GM18951 (cell line): Measurements from ENCODE around the gene SYT7.
"Not testable (repeated sequence)": the region's sequence is repeated elsewhere in the genome, so short reads cannot be mapped to it uniquely, and the experiment has no call there.

Experiments
- POLR2A ChIP-seq: IDR thresholded peaks from 4 replicates; pipeline ENCODE4 v1.6.1; 2011; ENCODE audit warnings: mild to moderate bottlenecking; ENCODE audit not compliant: insufficient read length, insufficient read depth; ENCODE audit errors: extremely low read depth
- in situ Hi-C: fragments of 300-500 bp; cut with MboI; formaldehyde crosslinking; loops from one replicate; pipeline ENCODE4 v1.12.0; 2022; ENCODE audit warnings: low sequenced_read_pairs, mixed read lengths, inconsistent platforms; ENCODE audit not compliant: unreplicated experiment

Gene SYT7

DNA sequence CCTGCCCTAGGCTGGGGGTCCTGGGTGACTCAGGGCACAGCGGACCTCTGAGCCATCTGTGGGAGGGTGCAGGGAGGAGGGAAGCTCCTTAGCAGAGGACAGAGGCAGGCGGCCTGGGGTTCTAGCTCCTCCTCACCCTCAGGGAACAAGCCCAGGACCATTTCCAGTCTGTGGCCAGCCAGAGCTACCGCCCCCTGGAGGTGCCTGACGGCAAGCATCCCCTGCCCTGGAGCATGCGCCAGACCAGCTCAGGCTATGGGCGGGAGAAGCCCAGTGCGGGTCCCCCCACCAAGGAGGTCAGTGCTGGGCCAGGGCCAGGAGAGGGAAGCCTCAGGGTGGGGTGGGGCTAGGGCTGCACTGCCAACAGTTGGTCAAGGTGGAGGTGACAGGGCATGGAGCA, 98.4 kb downstream of the SYT7 start:
- in situ Hi-C loops = no loop called here
- TF ChIP-seq POLR2A = no peak

DNA sequence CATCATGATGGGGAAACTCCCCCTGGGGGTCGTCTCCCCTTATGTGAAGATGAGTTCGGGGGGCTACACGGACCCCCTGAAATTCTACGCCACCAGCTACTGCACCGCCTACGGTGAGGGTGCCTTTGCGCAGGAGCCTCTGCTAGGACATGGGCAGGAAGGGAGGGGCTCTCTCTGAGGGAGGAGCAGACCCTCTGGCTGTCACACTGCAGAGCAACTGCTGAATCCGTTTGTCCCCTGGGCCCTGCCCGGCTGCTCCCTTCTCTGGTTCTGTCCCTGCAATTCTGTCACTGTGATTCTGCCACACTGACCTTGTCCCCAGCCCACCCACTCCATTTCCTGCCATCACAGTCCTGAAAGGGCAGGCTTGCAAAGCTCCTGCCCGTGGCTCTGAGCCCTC, 99.1 kb downstream of the SYT7 start:
- in situ Hi-C loops = no loop called here

DNA sequence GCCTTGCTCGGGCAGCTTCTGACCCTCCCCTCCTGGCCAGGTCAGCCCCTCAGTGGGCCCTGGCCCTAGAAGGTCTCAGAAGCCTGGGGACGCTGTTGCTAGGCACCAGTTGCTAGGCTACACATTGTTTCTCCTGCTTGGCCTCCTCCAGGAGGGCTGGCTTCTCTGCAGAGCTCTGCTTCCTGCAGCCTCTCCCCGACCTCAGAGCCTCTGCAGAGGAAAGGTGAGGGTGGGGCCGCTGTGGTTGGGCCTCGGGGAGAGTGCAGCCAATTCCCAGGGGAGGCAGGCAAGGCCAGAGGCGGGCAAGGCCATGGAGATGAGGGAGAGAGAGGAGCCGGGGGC, 99.9 kb downstream of the SYT7 start:
- no peak for TF ChIP-seq POLR2A
- in situ Hi-C loops = no loop called here

More for the DNA sequence above, 99.1 kb downstream of the SYT7 start:
- no peak for TF ChIP-seq POLR2A

DNA sequence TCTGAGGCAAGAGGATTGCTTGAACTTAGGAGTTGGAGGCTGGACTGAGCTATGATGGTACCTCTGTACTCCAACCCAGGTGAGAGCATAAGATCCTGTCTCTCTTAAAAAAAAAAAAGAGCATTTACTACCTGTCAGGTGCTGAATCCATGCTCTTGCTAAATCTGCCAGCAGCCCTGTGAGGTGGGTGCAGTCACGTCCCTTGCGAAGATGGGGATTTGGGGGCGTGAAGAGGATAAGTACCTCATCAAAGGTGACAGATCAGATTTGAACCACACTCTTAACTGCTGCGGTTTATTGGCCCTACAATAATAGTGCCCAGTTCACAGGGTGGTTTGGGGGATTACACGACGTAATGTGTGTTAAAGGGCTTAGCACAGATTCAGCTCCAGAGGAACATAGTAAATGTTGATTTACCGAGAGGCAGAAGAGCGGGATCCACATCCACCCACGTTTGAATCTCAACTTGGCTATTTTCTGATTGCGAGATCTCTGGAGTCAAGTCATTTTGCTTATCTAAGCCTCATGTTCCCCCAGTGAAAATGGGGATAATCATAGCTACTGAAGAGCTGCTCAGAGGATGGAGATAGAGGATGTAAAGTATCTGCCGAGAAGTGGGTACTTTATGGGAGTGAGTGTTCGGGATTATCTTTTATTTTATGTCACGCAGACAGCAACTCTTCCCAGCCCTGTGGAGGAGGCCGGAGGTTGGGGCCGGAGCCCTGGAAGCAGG, 100.4 kb downstream of the SYT7 start:
- in situ Hi-C loops = no loop called here
- TF ChIP-seq POLR2A = no peak

DNA sequence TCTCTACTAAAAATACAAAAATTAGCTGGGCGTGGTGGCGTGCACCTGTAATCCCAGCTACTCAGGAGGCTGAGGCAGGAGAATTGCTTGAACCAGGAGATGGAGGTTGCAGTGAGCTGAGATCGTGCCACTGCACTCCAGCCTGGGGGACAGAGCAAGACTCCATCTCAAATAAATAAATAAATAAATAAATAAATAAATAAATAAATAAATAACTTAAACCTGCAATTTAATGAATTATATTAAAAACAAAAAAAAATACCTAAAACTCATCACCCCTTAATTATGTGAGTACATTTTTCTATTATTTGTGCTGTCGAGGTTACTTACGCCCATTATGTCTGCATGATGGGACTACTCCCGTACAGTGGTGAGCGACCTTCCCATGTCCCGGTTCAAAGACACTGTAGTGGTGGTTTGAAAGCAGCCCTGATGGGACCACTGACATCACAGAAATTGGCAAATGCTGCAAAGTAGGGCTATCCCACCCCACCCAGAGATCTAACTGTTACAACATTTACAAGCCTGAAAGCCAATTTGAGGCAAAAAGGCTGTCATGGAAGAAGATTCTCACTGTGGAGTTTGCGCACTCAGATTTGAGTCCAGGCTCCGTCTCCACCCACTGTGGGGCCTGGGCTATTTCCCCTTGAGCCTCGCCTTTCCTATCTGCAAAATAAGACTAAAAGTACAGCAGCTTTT, 101.4 kb downstream of the SYT7 start:
- in situ Hi-C loops = not testable (repeated sequence)

DNA sequence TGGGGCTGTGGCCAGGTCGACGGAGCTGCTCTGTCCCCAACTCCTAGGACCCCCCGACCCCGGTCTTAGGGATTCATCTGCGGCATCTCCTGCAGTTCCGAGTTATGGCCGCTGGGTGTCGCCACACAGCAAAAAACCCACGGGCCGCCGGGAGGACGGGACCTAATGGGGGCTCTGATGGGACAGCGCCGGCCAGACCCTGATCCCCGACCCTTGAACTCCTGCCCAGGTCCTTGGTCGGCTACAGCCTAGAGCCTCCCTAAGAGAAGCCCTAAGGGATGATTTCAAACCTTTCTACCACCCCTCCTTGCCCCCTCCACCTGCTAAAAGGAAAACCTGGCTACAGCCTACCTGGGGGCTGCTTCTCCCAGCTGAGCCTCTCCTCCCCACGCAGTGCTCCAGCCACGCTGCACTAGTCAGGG, 103.1 kb downstream of the SYT7 start:
- in situ Hi-C loops = no loop called here

DNA sequence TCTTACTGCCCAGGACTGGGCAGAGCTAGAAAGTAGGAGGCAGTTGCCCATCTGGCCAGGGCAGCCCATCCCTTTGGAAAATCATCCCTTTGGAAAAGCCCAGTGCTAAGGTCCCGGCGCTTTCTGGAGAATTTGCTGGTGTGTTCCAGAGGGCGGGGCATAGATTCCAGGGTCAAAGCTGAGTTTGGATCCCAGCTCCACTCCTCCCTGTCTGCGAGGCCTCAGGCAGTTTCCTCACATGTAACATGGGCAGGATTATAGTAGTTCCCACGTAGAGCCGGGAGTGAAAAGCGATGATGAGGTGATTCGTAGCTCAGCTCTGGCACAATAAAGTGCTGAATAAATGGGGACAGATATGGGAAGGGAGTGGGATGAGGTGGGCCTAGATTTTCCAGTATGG, 103.8 kb downstream of the SYT7 start:
- TF ChIP-seq POLR2A = no peak

More for the DNA sequence above, 103.1 kb downstream of the SYT7 start:
- TF ChIP-seq POLR2A = no peak

DNA sequence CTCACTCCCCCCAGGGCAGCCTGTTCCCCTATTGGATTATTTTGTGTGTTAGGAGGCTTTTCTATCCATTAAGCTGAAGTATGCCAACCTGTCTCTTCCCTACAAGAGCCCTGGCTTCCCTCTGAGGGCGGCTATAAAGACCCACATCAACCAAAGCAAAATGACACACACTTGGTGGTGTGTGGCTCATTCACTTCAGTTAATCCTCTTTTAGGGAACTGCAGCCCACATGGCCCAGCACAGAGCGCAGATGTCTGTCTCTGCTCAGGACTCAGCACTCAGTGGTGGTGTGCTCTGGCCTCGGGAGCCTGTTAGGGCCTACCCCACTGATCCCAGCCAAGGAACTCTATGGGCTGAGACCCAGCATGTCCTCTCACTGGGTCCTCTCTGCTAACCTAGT, 104.5 kb downstream of the SYT7 start:
- TF ChIP-seq POLR2A = no peak
- in situ Hi-C loops = no loop called here

More for the DNA sequence above, 103.8 kb downstream of the SYT7 start:
- in situ Hi-C loops = no loop called here

DNA sequence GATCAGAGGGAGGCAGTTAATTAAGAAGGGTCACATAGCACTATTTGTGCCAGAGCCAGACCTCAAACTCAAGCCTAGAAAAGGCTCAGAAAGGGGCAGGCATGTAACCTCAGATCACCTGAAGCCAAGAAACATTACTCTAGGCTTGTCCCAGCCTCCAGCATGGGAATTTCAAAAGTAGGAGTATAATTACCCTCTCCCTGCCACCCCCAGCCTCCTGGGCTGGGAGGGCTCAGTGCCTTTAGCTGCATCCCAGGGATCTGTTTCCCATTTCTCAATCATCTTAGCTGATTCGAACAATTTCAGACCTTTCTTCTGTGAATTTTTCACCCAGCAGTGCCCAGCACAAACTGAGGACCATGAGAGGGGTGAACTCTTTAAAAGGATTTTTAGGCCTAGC, 105.4 kb downstream of the SYT7 start:
- in situ Hi-C loops = no loop called here
- TF ChIP-seq POLR2A = no peak

DNA sequence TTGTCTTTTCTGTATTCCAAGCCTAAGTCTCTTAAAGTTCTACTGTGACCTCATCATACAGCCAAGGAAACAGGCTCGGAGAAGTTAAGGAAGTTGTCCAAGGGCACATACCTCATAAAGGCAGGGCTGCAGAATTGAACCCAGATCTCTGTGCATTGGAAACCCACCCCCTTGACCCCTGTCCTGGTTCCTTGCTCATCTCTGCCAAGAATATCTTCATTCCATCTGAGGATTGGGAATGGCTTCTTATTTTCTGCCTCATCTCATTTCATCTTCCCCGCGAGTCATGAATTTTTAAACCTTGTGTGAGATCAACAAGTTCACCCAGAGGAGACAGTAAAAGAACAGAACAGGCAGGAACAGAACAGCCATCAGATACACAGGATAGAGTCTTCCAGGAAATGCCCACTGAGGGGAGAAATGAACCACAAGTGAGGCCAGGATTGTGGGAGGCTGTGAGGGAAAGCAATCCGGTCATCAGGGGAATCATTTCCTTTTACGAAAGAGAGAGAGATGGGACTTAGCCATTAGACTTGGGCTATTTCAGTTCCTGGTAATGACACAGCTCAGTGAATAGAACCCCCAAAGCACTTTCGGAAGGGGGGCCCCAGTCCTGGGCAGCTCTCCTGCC, 106.7 kb downstream of the SYT7 start:
- TF ChIP-seq POLR2A = no peak
- in situ Hi-C loops = no loop called here

DNA sequence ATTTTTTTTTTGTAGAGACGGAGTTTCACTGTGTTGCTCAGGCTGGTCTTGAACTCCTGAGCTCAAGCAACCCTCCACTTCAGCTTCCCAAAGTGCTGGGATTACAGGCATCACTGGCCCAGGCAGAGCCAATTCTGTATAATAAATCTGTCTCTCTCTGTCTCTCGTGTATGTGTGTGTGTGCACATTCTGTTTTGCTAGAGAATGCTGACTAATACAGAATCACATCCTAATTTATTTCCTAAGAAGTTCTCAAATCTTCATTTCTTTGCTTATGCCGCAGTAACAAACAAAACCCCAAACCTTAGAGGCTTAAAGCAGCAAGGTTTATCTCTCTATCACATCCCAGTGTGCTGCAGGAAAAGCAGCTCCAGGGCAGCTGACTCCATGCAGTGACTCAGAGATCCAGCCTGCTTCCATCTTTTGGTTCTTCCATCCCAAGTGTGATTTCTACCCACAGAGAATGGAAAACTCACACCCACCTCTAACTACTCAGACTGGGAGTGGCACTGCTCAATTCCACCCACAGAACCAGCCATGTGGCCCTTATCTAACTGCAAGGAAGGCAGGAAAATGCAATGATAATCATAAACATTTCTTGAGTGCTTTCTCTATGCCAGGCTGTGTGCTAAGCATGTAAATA, 107.4 kb downstream of the SYT7 start:
- TF ChIP-seq POLR2A = no peak
- in situ Hi-C loops = no loop called here

DNA sequence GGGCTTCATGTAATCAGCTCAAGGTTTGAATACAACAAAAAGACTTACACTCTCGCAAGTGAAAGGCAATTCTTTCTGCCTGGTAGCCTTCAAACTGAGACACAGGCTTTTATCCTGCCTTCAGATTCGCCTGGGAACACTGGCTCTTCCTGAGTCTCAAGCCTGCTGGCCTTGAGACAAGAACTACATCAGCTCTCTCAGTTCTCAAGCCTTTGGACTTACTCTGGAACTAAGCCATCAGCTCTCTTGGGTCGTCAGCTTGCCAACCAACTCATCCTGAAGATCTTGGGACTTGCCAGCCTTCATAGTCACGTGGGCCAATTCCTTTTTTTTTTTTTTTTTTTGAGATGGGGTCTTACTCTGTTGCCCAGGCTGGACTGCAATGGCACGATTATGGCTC, 108.0 kb downstream of the SYT7 start:
- in situ Hi-C loops = no loop called here
- no peak for TF ChIP-seq POLR2A

DNA sequence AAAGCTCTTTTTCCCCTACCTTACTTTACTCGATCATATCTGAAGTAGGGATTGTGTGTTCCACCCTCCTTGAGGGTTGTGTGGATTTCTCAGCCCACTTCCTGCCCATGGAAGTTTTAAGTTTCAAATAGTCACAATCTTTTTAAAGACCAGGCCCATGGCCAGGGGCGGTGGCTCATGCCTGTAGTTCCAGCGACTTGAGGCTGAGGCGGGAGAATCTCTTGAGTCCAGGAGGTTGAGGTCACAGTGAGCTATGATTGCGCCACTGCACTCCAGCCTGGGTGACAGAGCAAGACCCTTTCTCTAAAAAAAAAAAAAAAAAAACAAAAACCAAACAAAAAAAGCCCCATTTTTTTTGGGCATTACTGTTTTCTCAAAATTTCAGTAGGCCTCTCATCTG, 108.6 kb downstream of the SYT7 start:
- in situ Hi-C loops = no loop called here

More for the DNA sequence above, 108.6 kb downstream of the SYT7 start:
- TF ChIP-seq POLR2A = no peak
